HepG2 (cell line): Measurements from ENCODE around the gene PAPOLA. TPM values are rescaled to one million over a fixed set of nuclear protein-coding genes. Genes with fewer than 3 reads are reported as not detected.

ENCODE experiments used
- FOXK2 ChIP-seq: fragments of 450-650 bp; IDR thresholded peaks from 2 replicates; pipeline ENCODE4 v1.6.1; 2016
- GABPA ChIP-seq, 2 experiments: IDR thresholded peaks; 2 replicates each; pipeline ENCODE4 v1.6.1; 2011 to 2016; ENCODE audit warnings: low read depth in 2 of 2, low read length in 1 of 2, missing biosample characterization in 1 of 2, missing genetic modification characterization in 1 of 2
- HNRNPLL ChIP-seq: fragments of 200-400 bp; formaldehyde crosslinking; IDR thresholded peaks from 2 replicates; pipeline ENCODE4 v1.6.1; 2017; ENCODE audit warnings: mild to moderate bottlenecking, low read depth, low read length; ENCODE audit not compliant: poor library complexity, severe bottlenecking
- IKZF4 ChIP-seq: sonication (generic); formaldehyde crosslinking; IDR thresholded peaks from 2 replicates; pipeline ENCODE4 v1.5.1; 2020; ENCODE audit warnings: borderline replicate concordance, mild to moderate bottlenecking, low read depth, missing genetic modification reagents; ENCODE audit errors: not compliant biosample characterization
- MATR3 ChIP-seq: sonication (generic); formaldehyde crosslinking; IDR thresholded peaks from 2 replicates; pipeline ENCODE4 v1.4.0; 2020; ENCODE audit warnings: missing genetic modification reagents
- MTF1 ChIP-seq: sonication (generic); formaldehyde crosslinking; IDR thresholded peaks from 2 replicates; pipeline ENCODE4 v1.5.0; 2020; ENCODE audit warnings: missing genetic modification reagents
- NR2F6 ChIP-seq, 2 experiments: IDR thresholded peaks; 2 replicates each; pipeline ENCODE4 v1.6.1; 2016; ENCODE audit warnings: antibody characterized with exemption in 1 of 2, mild to moderate bottlenecking in 1 of 2
- RBFOX2 ChIP-seq: fragments of 200-400 bp; formaldehyde crosslinking; IDR thresholded peaks from 2 replicates; pipeline ENCODE4 v1.6.1; 2017; ENCODE audit warnings: low read depth, mild to moderate bottlenecking, low read length
- TSC22D2 ChIP-seq: sonication (generic); formaldehyde crosslinking; IDR thresholded peaks from 2 replicates; pipeline ENCODE4 v1.5.1; 2020; ENCODE audit warnings: missing genetic modification reagents, mild to moderate bottlenecking, borderline replicate concordance
- ZFY ChIP-seq: sonication (generic); formaldehyde crosslinking; IDR thresholded peaks from 2 replicates; pipeline ENCODE4 v1.4.0; 2020; ENCODE audit warnings: missing genetic modification reagents
- ZNF446 ChIP-seq: sonication (generic); formaldehyde crosslinking; IDR thresholded peaks from 2 replicates; pipeline ENCODE4 v1.5.0; 2020; ENCODE audit warnings: mild to moderate bottlenecking, missing genetic modification reagents
- ZNF567 ChIP-seq: sonication (generic); formaldehyde crosslinking; IDR thresholded peaks from 2 replicates; pipeline ENCODE4 v1.8.1; 2023; ENCODE audit warnings: mild to moderate bottlenecking, missing genetic modification reagents, borderline replicate concordance
- ZNF605 ChIP-seq: sonication (generic); formaldehyde crosslinking; IDR thresholded peaks from 2 replicates; pipeline ENCODE4 v1.8.0; 2022; ENCODE audit warnings: mild to moderate bottlenecking, missing genetic modification reagents
- ZSCAN25 ChIP-seq: sonication (generic); formaldehyde crosslinking; IDR thresholded peaks from 2 replicates; pipeline ENCODE4 v1.8.0; 2022; ENCODE audit warnings: mild to moderate bottlenecking, missing genetic modification reagents
- polyA plus RNA-seq, 8 experiments: library from polyadenylated mRNA; depleted of rRNA in 3 of 8; stranded (reverse) in 7 of 8; unstranded in 1 of 8; fragments of >200 nt; fragmentation: Illumina TruSeq in 4 of 8; extraction: Trizol in 4 of 8; gene quantifications; 2 replicates each; pipeline versions ENCODE4 v1.2.1 to v1.2.3, GENCODE V29; 2011 to 2016; ENCODE audit warnings: low read depth in 4 of 8, missing spikeins in 1 of 8, mixed read lengths in 1 of 8; ENCODE audit not compliant: insufficient read depth in 1 of 8
- total RNA-seq, 5 experiments: library from RNA; depleted of rRNA; stranded (reverse); fragments of >200 nt; fragmentation: Illumina TruSeq; extraction: Trizol; gene quantifications; 2 replicates each; pipeline ENCODE4 v1.2.3, GENCODE V29; 2016; ENCODE audit warnings: low read depth in 1 of 5
- TF ChIP-seq, protein P1 (sequence below): sonication (generic); formaldehyde crosslinking; IDR thresholded peaks from 2 replicates; pipeline ENCODE4 v1.4.0; 2020; ENCODE audit warnings: missing genetic modification reagents; ENCODE audit errors: not compliant biosample characterization
- TF ChIP-seq, protein P2 (sequence below): sonication (generic); formaldehyde crosslinking; IDR thresholded peaks from 2 replicates; pipeline ENCODE4 v1.8.0; 2022; ENCODE audit warnings: missing genetic modification reagents, mild to moderate bottlenecking, inconsistent platforms, borderline replicate concordance
- TF ChIP-seq, protein P3 (sequence below): sonication (generic); formaldehyde crosslinking; IDR thresholded peaks from 2 replicates; pipeline ENCODE4 v1.8.0; 2022; ENCODE audit warnings: missing genetic modification reagents, mild to moderate bottlenecking, moderate library complexity, borderline replicate concordance
- TF ChIP-seq, protein P4 (sequence below): sonication (generic); formaldehyde crosslinking; IDR thresholded peaks from 2 replicates; pipeline ENCODE4 v1.8.1; 2023; ENCODE audit warnings: missing genetic modification reagents, mild to moderate bottlenecking, borderline replicate concordance
- TF ChIP-seq, protein P5 (sequence below): sonication (generic); formaldehyde crosslinking; IDR thresholded peaks from 2 replicates; pipeline ENCODE4 v1.5.1; 2020; ENCODE audit warnings: missing genetic modification reagents, mild to moderate bottlenecking, borderline replicate concordance
- TF ChIP-seq, protein P6 (sequence below): sonication (generic); formaldehyde crosslinking; conservative IDR thresholded peaks from 2 replicates; pipeline ENCODE4 v1.8.0; 2022; ENCODE audit warnings: mild to moderate bottlenecking, moderate library complexity, missing genetic modification reagents

Gene PAPOLA
- total and polyA plus RNA-seq, 2 of the 13 experiments (the other 11 are each of a cell fraction or from before 2014, with no cell fraction given) = 103 to 151 TPM

DNA sequence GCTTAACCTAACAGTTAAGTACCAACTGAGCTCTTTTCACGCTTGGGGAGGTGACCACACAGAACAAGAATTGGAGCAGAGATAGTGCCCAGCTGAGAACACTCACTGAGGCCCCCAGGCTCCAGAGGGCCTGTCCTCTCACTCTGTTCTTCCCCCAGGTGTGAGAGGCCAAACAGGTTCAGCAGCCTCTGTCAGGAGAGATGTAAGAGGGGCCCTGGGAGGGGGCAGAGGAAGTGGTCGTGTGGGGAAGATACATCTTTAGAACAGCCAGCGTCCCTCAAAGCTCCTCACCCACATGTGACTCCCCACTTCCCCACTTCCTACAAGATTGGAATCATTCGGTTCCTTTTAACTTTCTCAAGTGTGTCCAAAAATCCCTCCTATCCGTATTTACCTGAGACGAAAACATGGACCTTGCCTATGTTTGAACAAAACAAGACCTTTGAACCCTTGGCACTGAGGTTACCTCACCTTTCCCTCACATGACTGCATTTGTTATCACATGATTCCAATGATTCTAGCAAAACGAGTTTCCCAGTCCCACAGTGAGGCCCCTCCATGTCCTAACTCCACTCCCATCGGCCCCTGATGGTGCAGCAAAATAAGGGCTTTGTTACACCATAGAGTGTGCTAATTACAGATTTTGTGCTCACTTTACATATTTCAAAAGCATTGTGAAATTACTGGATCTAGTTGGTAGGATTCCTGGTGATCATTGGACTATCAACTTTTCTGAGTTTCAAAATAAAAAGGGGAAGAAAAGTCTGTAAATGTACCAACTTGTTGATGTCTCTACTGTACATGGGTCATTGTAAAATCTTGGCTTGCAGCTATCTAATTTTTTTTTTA lies 40.0 kb upstream of the PAPOLA start (continued):
- TF ChIP-seq, protein P1, sequence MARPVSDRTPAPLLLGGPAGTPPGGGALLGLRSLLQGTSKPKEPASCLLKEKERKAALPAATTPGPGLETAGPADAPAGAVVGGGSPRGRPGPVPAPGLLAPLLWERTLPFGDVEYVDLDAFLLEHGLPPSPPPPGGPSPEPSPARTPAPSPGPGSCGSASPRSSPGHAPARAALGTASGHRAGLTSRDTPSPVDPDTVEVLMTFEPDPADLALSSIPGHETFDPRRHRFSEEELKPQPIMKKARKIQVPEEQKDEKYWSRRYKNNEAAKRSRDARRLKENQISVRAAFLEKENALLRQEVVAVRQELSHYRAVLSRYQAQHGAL (CRISPR knock-in tag) = no peak
- TF ChIP-seq, protein P2, sequence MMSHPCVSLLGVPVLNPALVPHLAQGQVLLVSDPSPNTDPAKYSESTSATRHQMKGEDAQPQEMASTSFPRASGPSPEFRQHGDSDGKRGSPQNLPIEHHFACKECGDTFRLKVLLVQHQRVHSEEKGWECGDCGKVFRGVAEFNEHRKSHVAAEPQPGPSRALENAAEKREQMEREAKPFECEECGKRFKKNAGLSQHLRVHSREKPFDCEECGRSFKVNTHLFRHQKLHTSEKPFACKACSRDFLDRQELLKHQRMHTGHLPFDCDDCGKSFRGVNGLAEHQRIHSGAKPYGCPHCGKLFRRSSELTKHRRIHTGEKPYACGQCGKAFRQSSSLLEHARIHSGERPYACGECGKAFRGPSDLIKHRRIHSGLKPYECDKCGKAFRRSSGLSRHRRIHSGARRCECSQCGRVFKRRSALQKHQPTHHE (CRISPR knock-in tag) = no peak
- TF ChIP-seq TSC22D2 = no peak
- TF ChIP-seq, protein P3, sequence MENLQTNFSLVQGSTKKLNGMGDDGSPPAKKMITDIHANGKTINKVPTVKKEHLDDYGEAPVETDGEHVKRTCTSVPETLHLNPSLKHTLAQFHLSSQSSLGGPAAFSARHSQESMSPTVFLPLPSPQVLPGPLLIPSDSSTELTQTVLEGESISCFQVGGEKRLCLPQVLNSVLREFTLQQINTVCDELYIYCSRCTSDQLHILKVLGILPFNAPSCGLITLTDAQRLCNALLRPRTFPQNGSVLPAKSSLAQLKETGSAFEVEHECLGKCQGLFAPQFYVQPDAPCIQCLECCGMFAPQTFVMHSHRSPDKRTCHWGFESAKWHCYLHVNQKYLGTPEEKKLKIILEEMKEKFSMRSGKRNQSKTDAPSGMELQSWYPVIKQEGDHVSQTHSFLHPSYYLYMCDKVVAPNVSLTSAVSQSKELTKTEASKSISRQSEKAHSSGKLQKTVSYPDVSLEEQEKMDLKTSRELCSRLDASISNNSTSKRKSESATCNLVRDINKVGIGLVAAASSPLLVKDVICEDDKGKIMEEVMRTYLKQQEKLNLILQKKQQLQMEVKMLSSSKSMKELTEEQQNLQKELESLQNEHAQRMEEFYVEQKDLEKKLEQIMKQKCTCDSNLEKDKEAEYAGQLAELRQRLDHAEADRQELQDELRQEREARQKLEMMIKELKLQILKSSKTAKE (CRISPR knock-in tag) = no peak
- TF ChIP-seq, protein P4, sequence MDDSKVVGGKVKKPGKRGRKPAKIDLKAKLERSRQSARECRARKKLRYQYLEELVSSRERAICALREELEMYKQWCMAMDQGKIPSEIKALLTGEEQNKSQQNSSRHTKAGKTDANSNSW (CRISPR knock-in tag) = no peak
- no peak for TF ChIP-seq IKZF4 (CRISPR knock-in tag)
- no peak for TF ChIP-seq ZNF446 (CRISPR knock-in tag)
- TF ChIP-seq, protein P5, sequence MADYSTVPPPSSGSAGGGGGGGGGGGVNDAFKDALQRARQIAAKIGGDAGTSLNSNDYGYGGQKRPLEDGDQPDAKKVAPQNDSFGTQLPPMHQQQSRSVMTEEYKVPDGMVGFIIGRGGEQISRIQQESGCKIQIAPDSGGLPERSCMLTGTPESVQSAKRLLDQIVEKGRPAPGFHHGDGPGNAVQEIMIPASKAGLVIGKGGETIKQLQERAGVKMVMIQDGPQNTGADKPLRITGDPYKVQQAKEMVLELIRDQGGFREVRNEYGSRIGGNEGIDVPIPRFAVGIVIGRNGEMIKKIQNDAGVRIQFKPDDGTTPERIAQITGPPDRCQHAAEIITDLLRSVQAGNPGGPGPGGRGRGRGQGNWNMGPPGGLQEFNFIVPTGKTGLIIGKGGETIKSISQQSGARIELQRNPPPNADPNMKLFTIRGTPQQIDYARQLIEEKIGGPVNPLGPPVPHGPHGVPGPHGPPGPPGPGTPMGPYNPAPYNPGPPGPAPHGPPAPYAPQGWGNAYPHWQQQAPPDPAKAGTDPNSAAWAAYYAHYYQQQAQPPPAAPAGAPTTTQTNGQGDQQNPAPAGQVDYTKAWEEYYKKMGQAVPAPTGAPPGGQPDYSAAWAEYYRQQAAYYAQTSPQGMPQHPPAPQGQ (CRISPR knock-in tag) = no peak
- TF ChIP-seq FOXK2 = peak; percentile 86
- TF ChIP-seq, protein P6, sequence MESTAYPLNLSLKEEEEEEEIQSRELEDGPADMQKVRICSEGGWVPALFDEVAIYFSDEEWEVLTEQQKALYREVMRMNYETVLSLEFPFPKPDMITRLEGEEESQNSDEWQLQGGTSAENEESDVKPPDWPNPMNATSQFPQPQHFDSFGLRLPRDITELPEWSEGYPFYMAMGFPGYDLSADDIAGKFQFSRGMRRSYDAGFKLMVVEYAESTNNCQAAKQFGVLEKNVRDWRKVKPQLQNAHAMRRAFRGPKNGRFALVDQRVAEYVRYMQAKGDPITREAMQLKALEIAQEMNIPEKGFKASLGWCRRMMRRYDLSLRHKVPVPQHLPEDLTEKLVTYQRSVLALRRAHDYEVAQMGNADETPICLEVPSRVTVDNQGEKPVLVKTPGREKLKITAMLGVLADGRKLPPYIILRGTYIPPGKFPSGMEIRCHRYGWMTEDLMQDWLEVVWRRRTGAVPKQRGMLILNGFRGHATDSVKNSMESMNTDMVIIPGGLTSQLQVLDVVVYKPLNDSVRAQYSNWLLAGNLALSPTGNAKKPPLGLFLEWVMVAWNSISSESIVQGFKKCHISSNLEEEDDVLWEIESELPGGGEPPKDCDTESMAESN (CRISPR knock-in tag) = 0 out of 2 replicates have a peak, but pooled peaks have one; percentile 19
- TF ChIP-seq ZSCAN25 (CRISPR knock-in tag) = no peak
- no peak for TF ChIP-seq ZNF567
- peak; percentile 62 for TF ChIP-seq ZNF605
- no peak for TF ChIP-seq MTF1
- no peak for TF ChIP-seq HNRNPLL
- TF ChIP-seq GABPA (IDR thresholded peaks at IDR 0.05; ENCODE audit: low read depth, low read length) = no peak
- TF ChIP-seq GABPA (CRISPR knock-in tag; IDR thresholded peaks at IDR 0.05; ENCODE audit: low read depth) = no peak
- TF ChIP-seq RBFOX2 = no peak
- peak; percentile 61 for TF ChIP-seq ZFY (CRISPR knock-in tag)
- no peak for TF ChIP-seq MATR3 (CRISPR knock-in tag)
- peak; percentile 92 for TF ChIP-seq NR2F6 (IDR thresholded peaks at IDR 0.05)
- TF ChIP-seq NR2F6 (CRISPR knock-in tag; IDR thresholded peaks at IDR 0.05) = peak; percentile 91
